GM21381 (cell line): ENCODE data around the gene DCC.

ENCODE experiments used
- ATAC-seq: cut with Tn5 transposase; IDR thresholded peaks from one replicate; pipeline ENCODE4 v1.9.1; 2021; ENCODE audit warnings: mild to moderate bottlenecking, moderate library complexity; ENCODE audit not compliant: unreplicated experiment

Gene DCC

GRCh38 chr18:52422985-52423601 lies 83.1 kb downstream of the DCC start:
- ATAC-seq: no peak

- ATAC-seq: no peak
Measured at GRCh38 chr18:52426041-52426440, 86.0 kb downstream of the DCC start.

GRCh38 chr18:52426462-52426861 lies 86.5 kb downstream of the DCC start:
- no peak for ATAC-seq

- no peak for ATAC-seq
Measured at GRCh38 chr18:52427521-52428175, 87.7 kb downstream of the DCC start.

- no peak for ATAC-seq
Measured at GRCh38 chr18:52431683-52432082, 91.7 kb downstream of the DCC start.

GRCh38 chr18:52433797-52434196 lies 93.8 kb downstream of the DCC start:
- ATAC-seq: no peak

GRCh38 chr18:52435301-52435700 lies 95.3 kb downstream of the DCC start:
- ATAC-seq: no peak

GRCh38 chr18:52437161-52437560 lies 97.2 kb downstream of the DCC start:
- no peak for ATAC-seq

- ATAC-seq: no peak
Measured at GRCh38 chr18:52439457-52439856, 99.5 kb downstream of the DCC start.

GRCh38 chr18:52441794-52442193 lies 101.8 kb downstream of the DCC start:
- ATAC-seq: no peak

- no peak for ATAC-seq
Measured at GRCh38 chr18:52442686-52443085, 102.7 kb downstream of the DCC start.

- no peak for ATAC-seq
Measured at GRCh38 chr18:52451256-52451655, 111.3 kb downstream of the DCC start.

- ATAC-seq: no peak
Measured at GRCh38 chr18:52451851-52452250, 111.9 kb downstream of the DCC start.

GRCh38 chr18:52452427-52452826 lies 112.4 kb downstream of the DCC start:
- ATAC-seq: no peak

- no peak for ATAC-seq
Measured at GRCh38 chr18:52459890-52460289, 119.9 kb downstream of the DCC start.

- no peak for ATAC-seq
Measured at GRCh38 chr18:52462853-52463252, 122.9 kb downstream of the DCC start.

- no peak for ATAC-seq
Measured at GRCh38 chr18:52465391-52465790, 125.4 kb downstream of the DCC start.

GRCh38 chr18:52468496-52468895 lies 128.5 kb downstream of the DCC start:
- no peak for ATAC-seq

GRCh38 chr18:52475325-52475724 lies 135.3 kb downstream of the DCC start:
- ATAC-seq: no peak

- no peak for ATAC-seq
Measured at GRCh38 chr18:52481116-52481515, 141.1 kb downstream of the DCC start.

GRCh38 chr18:52484977-52485376 lies 145.0 kb downstream of the DCC start:
- ATAC-seq: no peak

- ATAC-seq: no peak
Measured at GRCh38 chr18:52486052-52486451, 146.1 kb downstream of the DCC start.
